Mesendoderm (in vitro differentiated cells): ENCODE measurements around the gene LRRN4CL. TPM values are rescaled to one million over a fixed set of nuclear protein-coding genes. Genes with fewer than 3 reads are reported as not detected.

Source experiments
- DNase-seq: peaks from one replicate; pipeline ENCODE4 v3.0.0; 2013
- H2AK5ac ChIP-seq: 2 replicates; pipeline ENCODE4 v1.6.1; 2013; ENCODE audit warnings: low read length, inconsistent platforms
- H2BK120ac ChIP-seq: 2 replicates; pipeline ENCODE4 v1.6.1; 2013; ENCODE audit warnings: low read depth, mild to moderate bottlenecking, low read length, moderate library complexity, mixed read lengths
- H2BK15ac ChIP-seq: replicated peaks from 2 replicates; pipeline ENCODE4 v1.6.1; 2013; ENCODE audit warnings: low read depth, mild to moderate bottlenecking, moderate library complexity
- H2BK5ac ChIP-seq: 2 replicates; pipeline ENCODE4 v1.6.1; 2013; ENCODE audit warnings: low read length, inconsistent platforms
- H3K18ac ChIP-seq: 2 replicates; pipeline ENCODE4 v1.6.1; 2013; ENCODE audit warnings: mild to moderate bottlenecking, low read length, mixed read lengths
- H3K23ac ChIP-seq: one replicate; pipeline ENCODE4 v1.6.1; 2013; ENCODE audit warnings: low read length
- H3K27ac ChIP-seq: 2 replicates; pipeline ENCODE4 v1.5.1; 2013; ENCODE audit warnings: low read depth, mild to moderate bottlenecking, inconsistent platforms, low read length, moderate library complexity
- H3K27me3 ChIP-seq: 2 replicates; pipeline ENCODE4 v1.6.1; 2013; ENCODE audit warnings: low read length, control low read depth, mild to moderate bottlenecking, inconsistent platforms; ENCODE audit not compliant: insufficient read depth, poor library complexity
- H3K36me3 ChIP-seq: 2 replicates; pipeline ENCODE4 v1.6.1; 2013; ENCODE audit warnings: low read length, inconsistent platforms; ENCODE audit not compliant: control insufficient read depth, insufficient read depth
- H3K4ac ChIP-seq: one replicate; pipeline ENCODE4 v1.6.1; 2013; ENCODE audit warnings: low read depth, mild to moderate bottlenecking, low read length, moderate library complexity
- H3K4me1 ChIP-seq: 2 replicates; pipeline ENCODE4 v1.6.1; 2013; ENCODE audit warnings: low read depth, low read length, inconsistent platforms; ENCODE audit not compliant: control insufficient read depth
- H3K4me2 ChIP-seq: 2 replicates; pipeline ENCODE4 v1.6.1; 2013; ENCODE audit warnings: low read length
- H3K4me3 ChIP-seq: 2 replicates; pipeline ENCODE4 v1.5.1; 2013; ENCODE audit warnings: mild to moderate bottlenecking, low read length
- H3K56ac ChIP-seq: one replicate; pipeline ENCODE4 v1.6.1; 2013; ENCODE audit warnings: low read length
- H3K79me1 ChIP-seq: 2 replicates; pipeline ENCODE4 v1.6.1; 2013; ENCODE audit warnings: low read length, inconsistent platforms
- H3K79me2 ChIP-seq: 2 replicates; pipeline ENCODE4 v1.6.1; 2013; ENCODE audit warnings: mild to moderate bottlenecking, low read length; ENCODE audit not compliant: control insufficient read depth, insufficient read depth
- H3K9ac ChIP-seq: 2 replicates; pipeline ENCODE4 v1.6.1; 2013; ENCODE audit warnings: low read length, inconsistent platforms
- H4K5ac ChIP-seq: one replicate; pipeline ENCODE4 v1.6.1; 2013; ENCODE audit warnings: low read length
- H4K8ac ChIP-seq: one replicate; pipeline ENCODE4 v1.6.1; 2013; ENCODE audit warnings: low read depth, mild to moderate bottlenecking, control low read depth, low read length, moderate library complexity
- WGBS: extraction: QIAGEN DNeasy Blood & Tissue Kit; methylation state at CpG from one replicate; pipeline ENCODE4 v1.1.7; 2013; ENCODE audit warnings: low lambda C conversion rate, missing lambda C conversion rate; ENCODE audit not compliant: insufficient coverage; ENCODE audit errors: extremely low coverage; 5-methylcytosine and 5-hydroxymethylcytosine counted together
- small RNA-seq: library from polyadenylated mRNA; stranded (forward); fragments of <200 nt; extraction: miRNeasy Mini kit (QIAGEN cat#:217004); gene quantifications from one replicate; pipeline ENCODE3, GENCODE V24; 2013; ENCODE audit not compliant: insufficient read depth

Gene LRRN4CL

GRCh38 chr11:62645671-62645945 is 43.7 kb downstream of the LRRN4CL start:
- no peak overlapping the region for H2BK15ac ChIP-seq
- DNase-seq, result no peak
- H3K9ac ChIP-seq, result peak overlapping the region; percentile 99
- peak overlapping the region; percentile 90 for H3K27ac ChIP-seq
- peak overlapping the region; percentile 87 for H2AK5ac ChIP-seq
- H3K4me3 ChIP-seq, result peak overlapping the region; percentile 96
- no peaks in the 10 kb centered on the region for H3K27me3 ChIP-seq
- peaks cover 10% of the 10 kb centered on the region for H3K36me3 ChIP-seq
- peaks cover 17% of the 10 kb centered on the region for H3K79me1 ChIP-seq
- H3K18ac ChIP-seq, result no peak overlapping the region
- WGBS, result no CpG with 5 or more reads among the region's 11 CpGs
- no peak overlapping the region for H2BK5ac ChIP-seq
- no peak overlapping the region for H4K5ac ChIP-seq
- H3K4ac ChIP-seq, result peak overlapping the region; percentile 99
- peak overlapping the region; percentile 48 for H3K23ac ChIP-seq
- H4K8ac ChIP-seq, result no peak overlapping the region
- H3K56ac ChIP-seq, result peak overlapping the region; percentile 98
- H3K79me2 ChIP-seq, result peaks cover 26% of the 10 kb centered on the region
- H3K4me1 ChIP-seq, result no peaks in the 10 kb centered on the region
- H2BK120ac ChIP-seq, result no peak overlapping the region
- peak overlapping the region; percentile 99 for H3K4me2 ChIP-seq

- H3K27me3 ChIP-seq, result no peaks in the 10 kb centered on the region
- WGBS, result no CpG with 5 or more reads among the region's 8 CpGs
- H2BK5ac ChIP-seq, result no peak overlapping the region
- H3K27ac ChIP-seq, result no peak overlapping the region
- H3K36me3 ChIP-seq, result peaks cover 6% of the 10 kb centered on the region
- H2BK15ac ChIP-seq, result no peak overlapping the region
- no peak overlapping the region for H3K4me2 ChIP-seq
- no peak overlapping the region for H2AK5ac ChIP-seq
- no peak overlapping the region for H4K8ac ChIP-seq
- H3K9ac ChIP-seq, result no peak overlapping the region
- no peak overlapping the region for H3K56ac ChIP-seq
- H3K4me1 ChIP-seq, result no peaks in the 10 kb centered on the region
- peaks cover 18% of the 10 kb centered on the region for H3K79me1 ChIP-seq
- H4K5ac ChIP-seq, result no peak overlapping the region
- DNase-seq, result no peak
- H3K79me2 ChIP-seq, result peaks cover 26% of the 10 kb centered on the region
- no peak overlapping the region for H3K18ac ChIP-seq
- no peak overlapping the region for H3K4ac ChIP-seq
- no peak overlapping the region for H3K4me3 ChIP-seq
- no peak overlapping the region for H3K23ac ChIP-seq
- H2BK120ac ChIP-seq, result no peak overlapping the region
Observed at GRCh38 chr11:62644220-62644619, 45.1 kb downstream of the LRRN4CL start.

Small RNA genes within 50 kb of the gene (small RNA-seq; reads per million reads assigned to genes)
- gene SNORA57, result not detected
